BLaER1 (cell line): ENCODE data around the gene NCKAP5.

Experiments
- H3K27ac ChIP-seq: shearing (Covaris generic); formaldehyde crosslinking; 2 replicates; pipeline ENCODE4 v1.8.1; 2022
- H3K27me3 ChIP-seq: shearing (Covaris generic); formaldehyde crosslinking; 2 replicates; pipeline ENCODE4 v1.8.1; 2022
- H3K36me3 ChIP-seq: shearing (Covaris generic); formaldehyde crosslinking; 2 replicates; pipeline ENCODE4 v1.8.1; 2022
- H3K4me1 ChIP-seq: shearing (Covaris generic); formaldehyde crosslinking; 2 replicates; pipeline ENCODE4 v1.8.1; 2022
- H3K4me2 ChIP-seq: shearing (Covaris generic); formaldehyde crosslinking; 2 replicates; pipeline ENCODE4 v1.8.1; 2022
- H3K4me3 ChIP-seq: shearing (Covaris generic); formaldehyde crosslinking; 2 replicates; pipeline ENCODE4 v1.8.1; 2022
- H3K9ac ChIP-seq: shearing (Covaris generic); formaldehyde crosslinking; 2 replicates; pipeline ENCODE4 v1.8.1; 2022
- H3K9me3 ChIP-seq: shearing (Covaris generic); formaldehyde crosslinking; 2 replicates; pipeline ENCODE4 v1.8.1; 2022
- H4K20me1 ChIP-seq: shearing (Covaris generic); formaldehyde crosslinking; 2 replicates; pipeline ENCODE4 v1.8.1; 2022
- Cebpa-rat ChIP-seq: shearing (Covaris generic); IDR thresholded peaks from 2 replicates; pipeline ENCODE4 v1.8.1; 2022

Gene NCKAP5

DNA sequence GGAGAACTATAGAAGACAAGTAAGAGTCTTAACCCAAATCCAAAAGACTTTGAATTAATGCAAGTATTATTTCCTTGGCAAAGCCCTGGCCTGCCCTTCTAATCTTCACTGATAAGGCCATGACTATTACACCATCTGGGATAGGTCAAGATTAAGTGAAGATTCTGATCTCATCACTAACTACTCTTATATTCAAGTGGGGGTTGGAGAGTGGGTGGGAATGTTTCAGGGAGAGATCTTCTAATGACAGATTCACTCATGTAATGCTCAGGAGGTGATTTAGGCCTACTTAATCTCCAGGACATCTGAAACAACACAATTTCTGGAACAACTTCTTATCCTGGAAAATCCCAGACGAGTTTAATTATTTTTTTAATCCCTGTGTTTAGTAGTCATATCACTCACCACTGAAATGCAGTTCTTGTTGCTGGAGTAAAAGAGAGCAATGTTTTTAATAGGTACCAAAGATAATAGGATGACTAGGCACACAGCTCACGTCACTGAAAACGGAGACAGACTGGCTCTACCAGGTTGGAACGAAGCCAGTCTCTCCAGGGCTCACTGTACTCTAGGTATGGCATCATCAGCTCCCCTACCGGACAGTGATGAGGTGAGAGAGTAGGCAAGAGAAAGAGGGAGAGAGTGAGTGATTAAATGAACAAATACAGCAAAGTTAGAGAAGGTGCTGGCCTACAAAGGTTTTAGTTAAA, 133.1 kb downstream of the NCKAP5 start:
- no peak for TF ChIP-seq Cebpa-rat
- no peaks in the 10 kb centered on the region for H3K27me3 ChIP-seq
- no peak overlapping the region for H3K4me3 ChIP-seq
- H3K36me3 ChIP-seq: no peaks in the 10 kb centered on the region
- no peak overlapping the region for H3K4me2 ChIP-seq
- no peaks in the 10 kb centered on the region for H3K9me3 ChIP-seq
- H3K9ac ChIP-seq: no peak overlapping the region
- no peak overlapping the region for H3K27ac ChIP-seq
- no peaks in the 10 kb centered on the region for H4K20me1 ChIP-seq
- no peaks in the 10 kb centered on the region for H3K4me1 ChIP-seq

DNA sequence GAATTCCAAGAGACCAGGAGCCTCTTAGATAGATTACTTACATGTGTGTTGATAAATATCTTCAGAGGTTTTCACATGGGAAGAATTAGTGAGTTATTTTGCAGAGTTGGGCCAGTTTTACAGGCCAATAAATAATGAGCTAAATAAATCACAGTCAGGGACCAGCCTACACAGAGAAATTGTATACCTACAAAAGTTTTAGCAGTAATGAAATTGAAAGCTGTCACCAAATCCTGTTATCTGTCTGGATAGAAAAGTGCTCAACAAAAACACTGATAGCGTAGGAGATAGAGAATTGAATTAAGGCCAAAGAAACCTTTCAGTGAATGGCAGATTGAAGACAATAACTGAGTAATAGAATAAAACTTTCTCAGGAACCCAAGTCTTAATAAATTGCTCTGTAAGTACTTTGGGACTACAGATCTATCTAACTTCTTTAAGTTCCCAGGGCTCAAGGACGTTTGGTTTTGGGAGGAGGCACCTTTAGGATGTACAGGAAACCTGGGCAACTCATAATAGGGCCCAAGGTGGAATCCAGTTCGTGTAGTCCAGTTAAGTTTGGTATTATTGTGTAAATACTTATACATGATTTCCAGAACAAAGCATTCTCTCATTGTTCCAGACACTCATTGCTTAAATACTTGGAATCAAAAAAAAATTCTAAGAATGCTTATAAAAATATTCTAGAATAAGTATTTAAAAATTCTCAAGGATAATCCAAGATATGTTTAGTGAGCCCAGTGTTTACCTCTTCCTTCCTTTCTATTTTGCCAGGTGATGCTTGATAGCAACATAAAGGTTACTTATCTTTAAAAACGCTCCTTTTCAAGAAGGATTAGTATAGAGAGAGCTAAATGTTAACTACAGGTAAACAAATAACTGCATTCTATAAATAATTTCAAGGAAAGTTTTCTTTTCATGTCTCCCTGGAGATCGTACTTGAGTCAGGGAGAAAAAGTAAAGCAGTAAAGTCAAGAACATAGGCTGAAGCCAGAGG, 134.5 kb downstream of the NCKAP5 start:
- Histone ChIP-seq H3K9ac (no peak overlapping the region), H3K4me1 (no peaks in the 10 kb centered on the region), H3K27ac (no peak overlapping the region), H3K36me3 (no peaks in the 10 kb centered on the region), H3K9me3 (peaks cover 6% of the 10 kb centered on the region), H3K27me3 (no peaks in the 10 kb centered on the region), H3K4me2 (no peak overlapping the region), H4K20me1 (no peaks in the 10 kb centered on the region), H3K4me3 (no peak overlapping the region)
- TF ChIP-seq Cebpa-rat: no peak

DNA sequence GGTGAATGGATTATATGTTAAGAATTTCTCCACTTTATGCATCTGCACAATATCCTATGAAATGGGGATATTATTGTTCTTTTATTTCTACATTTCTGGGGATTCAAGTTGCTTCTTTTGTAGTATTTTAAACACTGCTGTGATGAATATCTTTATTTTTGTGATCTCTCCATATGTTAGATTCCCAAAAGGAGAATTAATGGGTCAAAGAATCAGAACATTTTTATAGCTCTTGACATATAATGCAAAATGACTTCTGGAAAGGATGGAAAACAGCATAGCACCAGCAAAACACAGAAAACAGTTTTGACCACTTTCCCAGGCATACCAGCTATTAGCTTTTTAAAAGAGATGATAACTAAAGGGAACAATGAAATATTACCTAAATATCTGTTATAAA, 135.5 kb downstream of the NCKAP5 start:
- TF ChIP-seq Cebpa-rat: no peak
- H4K20me1 ChIP-seq: no peaks in the 10 kb centered on the region
- H3K4me2 ChIP-seq: no peak overlapping the region
- H3K36me3 ChIP-seq: no peaks in the 10 kb centered on the region
- no peak overlapping the region for H3K27ac ChIP-seq
- H3K27me3 ChIP-seq: no peaks in the 10 kb centered on the region
- no peak overlapping the region for H3K4me3 ChIP-seq
- peaks cover 6% of the 10 kb centered on the region for H3K9me3 ChIP-seq
- H3K4me1 ChIP-seq: no peaks in the 10 kb centered on the region
- H3K9ac ChIP-seq: no peak overlapping the region

DNA sequence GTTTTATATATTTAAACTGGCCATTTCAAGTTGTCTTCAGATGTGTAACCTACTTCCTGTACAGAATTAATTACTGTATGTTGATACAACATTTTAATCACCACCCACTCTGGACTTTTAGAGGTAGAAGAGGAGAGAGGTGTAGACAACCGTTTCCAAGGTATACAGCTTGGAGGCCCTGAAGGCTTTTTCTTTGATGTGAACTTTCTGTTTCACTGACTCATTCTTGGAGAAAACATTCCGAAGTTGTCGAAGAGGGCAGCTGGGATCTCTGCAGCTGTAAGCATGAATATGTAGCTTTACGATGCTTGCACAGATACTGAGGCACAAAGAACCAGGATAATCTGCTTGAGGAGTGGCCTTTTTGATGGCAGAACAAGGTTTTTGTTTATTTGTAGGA, 137.0 kb downstream of the NCKAP5 start:
- Histone ChIP-seq H3K9me3 (peaks cover 6% of the 10 kb centered on the region), H3K4me2 (no peak overlapping the region), H3K27me3 (no peaks in the 10 kb centered on the region), H3K27ac (no peak overlapping the region), H3K4me1 (no peaks in the 10 kb centered on the region), H3K9ac (no peak overlapping the region), H3K36me3 (no peaks in the 10 kb centered on the region), H4K20me1 (no peaks in the 10 kb centered on the region), H3K4me3 (no peak overlapping the region)
- TF ChIP-seq Cebpa-rat: no peak

DNA sequence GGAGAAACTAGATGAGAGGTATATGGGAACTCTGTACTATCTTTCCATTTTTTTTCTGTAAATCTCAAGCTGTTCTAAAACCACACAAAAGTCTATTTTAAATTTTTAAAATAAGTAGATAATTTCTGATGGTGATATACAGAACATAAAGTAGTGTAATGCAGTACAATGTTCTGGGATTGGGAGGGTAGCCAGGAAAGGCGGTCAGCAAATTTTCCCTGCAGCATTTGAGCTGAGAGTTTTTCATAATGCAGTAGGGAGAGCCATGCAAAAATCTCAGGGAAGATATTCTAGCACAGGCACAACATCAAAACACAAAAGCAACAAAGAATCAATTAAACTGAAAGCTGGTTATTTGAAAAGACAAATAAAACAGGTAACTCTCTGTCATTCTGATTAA, 141.5 kb downstream of the NCKAP5 start:
- Histone ChIP-seq H4K20me1 (no peaks in the 10 kb centered on the region), H3K4me3 (no peak overlapping the region), H3K27ac (no peak overlapping the region), H3K4me1 (no peaks in the 10 kb centered on the region), H3K36me3 (no peaks in the 10 kb centered on the region), H3K27me3 (no peaks in the 10 kb centered on the region), H3K9me3 (peaks cover 6% of the 10 kb centered on the region), H3K4me2 (no peak overlapping the region), H3K9ac (no peak overlapping the region)
- no peak for TF ChIP-seq Cebpa-rat

DNA sequence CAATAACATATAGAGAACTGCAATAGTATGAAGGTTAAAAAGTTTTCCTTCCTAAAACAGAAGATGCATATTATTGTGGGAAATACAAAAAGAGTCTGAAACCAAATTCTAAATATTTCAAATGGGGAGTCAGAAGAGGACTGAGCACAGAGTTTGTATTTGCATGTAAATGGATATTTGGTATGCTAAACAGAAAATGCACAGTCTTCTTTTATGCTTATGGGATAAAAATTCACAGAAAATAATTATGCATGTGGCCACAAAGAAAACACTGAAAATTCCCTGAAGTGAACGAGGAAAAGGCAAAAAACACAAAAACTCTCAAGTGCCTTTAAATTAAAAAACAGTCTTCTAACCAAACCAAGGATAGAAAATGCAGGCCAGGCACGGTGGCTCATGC, 142.7 kb downstream of the NCKAP5 start:
- Histone ChIP-seq H3K27ac (no peak overlapping the region), H3K27me3 (no peaks in the 10 kb centered on the region), H3K4me2 (no peak overlapping the region), H4K20me1 (no peaks in the 10 kb centered on the region), H3K4me1 (no peaks in the 10 kb centered on the region), H3K4me3 (no peak overlapping the region), H3K36me3 (no peaks in the 10 kb centered on the region), H3K9me3 (peaks cover 6% of the 10 kb centered on the region), H3K9ac (no peak overlapping the region)
- TF ChIP-seq Cebpa-rat: no peak

DNA sequence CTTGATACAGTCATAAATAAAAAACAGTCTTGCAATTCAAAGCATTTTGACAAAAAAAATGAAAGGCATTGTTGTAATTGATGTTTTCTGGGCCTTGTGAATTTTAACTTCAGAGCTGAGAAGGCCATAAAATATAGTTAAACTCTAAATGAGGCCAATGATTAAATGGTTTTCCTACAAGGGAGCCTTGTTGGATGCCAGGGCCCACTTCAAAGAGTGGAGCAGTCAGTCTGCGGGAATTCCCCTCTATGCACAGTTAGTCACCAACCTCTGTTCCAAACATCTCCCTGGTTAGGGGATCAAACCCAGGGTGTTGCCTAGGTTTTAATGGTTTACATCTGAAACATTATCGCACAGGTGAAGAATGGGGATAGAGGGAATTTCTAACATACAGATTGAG, 143.4 kb downstream of the NCKAP5 start:
- TF ChIP-seq Cebpa-rat: no peak
- Histone ChIP-seq H3K9me3 (peaks cover 6% of the 10 kb centered on the region), H3K9ac (no peak overlapping the region), H3K36me3 (no peaks in the 10 kb centered on the region), H4K20me1 (no peaks in the 10 kb centered on the region), H3K4me2 (no peak overlapping the region), H3K4me1 (no peaks in the 10 kb centered on the region), H3K27ac (no peak overlapping the region), H3K4me3 (no peak overlapping the region), H3K27me3 (no peaks in the 10 kb centered on the region)

DNA sequence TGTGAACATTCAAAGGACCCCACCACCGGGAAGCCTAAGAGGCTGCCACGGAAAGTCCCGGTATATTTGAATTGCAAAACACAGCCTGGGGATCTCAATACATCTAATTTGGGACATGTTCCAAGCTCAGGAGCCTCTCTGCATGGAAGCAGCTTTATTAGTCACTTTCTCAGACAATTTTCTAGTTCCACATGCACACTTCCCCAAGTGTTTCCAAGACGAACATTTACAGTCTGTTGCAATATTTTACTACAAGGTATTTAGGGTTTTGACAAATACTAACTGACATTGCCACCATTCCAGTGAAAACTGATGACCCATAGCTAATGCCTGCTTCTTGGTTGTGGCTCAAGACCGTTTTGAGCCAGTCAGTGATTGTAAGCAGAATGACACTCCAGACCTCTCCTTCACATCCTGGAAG, 145.3 kb downstream of the NCKAP5 start:
- H3K9ac ChIP-seq: no peak overlapping the region
- H3K4me3 ChIP-seq: no peak overlapping the region
- no peaks in the 10 kb centered on the region for H3K27me3 ChIP-seq
- no peak overlapping the region for H3K27ac ChIP-seq
- no peaks in the 10 kb centered on the region for H3K36me3 ChIP-seq
- H4K20me1 ChIP-seq: no peaks in the 10 kb centered on the region
- no peak overlapping the region for H3K4me2 ChIP-seq
- H3K9me3 ChIP-seq: no peaks in the 10 kb centered on the region
- TF ChIP-seq Cebpa-rat: no peak
- no peaks in the 10 kb centered on the region for H3K4me1 ChIP-seq

DNA sequence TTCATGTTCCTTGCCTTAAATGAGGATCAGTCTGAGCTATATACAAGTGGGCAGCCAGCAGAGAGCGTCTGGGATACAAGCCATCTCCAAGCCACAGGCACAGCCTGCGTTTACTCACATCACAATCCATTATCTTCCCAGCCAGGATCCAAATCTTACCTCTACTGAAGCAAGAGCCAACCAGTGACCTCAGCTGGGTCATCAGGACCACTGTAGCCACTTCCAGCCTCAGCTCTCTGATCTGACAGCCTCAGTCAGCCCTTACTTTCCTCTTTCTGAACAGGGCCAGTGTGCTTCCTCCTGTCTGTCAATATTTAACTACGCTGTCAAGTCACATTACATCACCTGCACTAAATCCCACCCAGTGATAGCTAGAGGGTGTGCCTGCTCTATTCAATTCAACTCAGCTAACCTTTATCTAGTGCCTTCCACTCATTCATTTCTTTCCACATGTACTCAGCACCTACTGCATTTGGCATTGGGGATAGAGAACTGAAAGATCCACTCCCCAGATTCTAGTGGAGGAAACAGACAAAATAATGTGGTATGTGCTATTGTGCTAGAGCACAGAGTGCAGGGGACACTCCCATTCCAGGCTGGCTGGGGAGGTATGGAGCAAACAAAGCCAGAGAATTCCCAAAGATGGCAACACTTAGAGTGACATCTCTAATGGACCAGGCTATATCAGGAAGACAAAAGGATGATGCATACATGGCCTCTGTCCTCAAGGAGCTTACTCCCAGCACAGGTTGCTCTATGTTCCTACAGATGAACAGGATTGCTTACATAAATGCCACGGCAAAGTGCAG, 146.5 kb downstream of the NCKAP5 start:
- TF ChIP-seq Cebpa-rat: no peak
- no peaks in the 10 kb centered on the region for H3K36me3 ChIP-seq

More for the DNA sequence above, 146.5 kb downstream of the NCKAP5 start:
- no peaks in the 10 kb centered on the region for H4K20me1 ChIP-seq
- H3K9me3 ChIP-seq: no peaks in the 10 kb centered on the region
- no peak overlapping the region for H3K27ac ChIP-seq
- no peak overlapping the region for H3K9ac ChIP-seq
- no peaks in the 10 kb centered on the region for H3K4me1 ChIP-seq
- H3K4me3 ChIP-seq: no peak overlapping the region
- no peaks in the 10 kb centered on the region for H3K27me3 ChIP-seq
- no peak overlapping the region for H3K4me2 ChIP-seq
